A673 (cell line): ENCODE results near the gene B4GALNT1. TPM values are rescaled to one million over a fixed set of nuclear protein-coding genes. Genes with fewer than 3 reads are reported as not detected.

Source experiments
- BruUV-seq: library from RNA; stranded (reverse); fragments of 400-500 nt; replicated peaks from 2 replicates; lab custom pipeline; 2021; lab: Mats Ljungman, UMichigan
- CTCF ChIA-PET: fragments of 300-600 bp; sonication (Branson Sonifier 250); formaldehyde crosslinking; loops from one replicate; lab custom pipeline; 2022; ENCODE audit warnings: antibody characterized with exemption; lab: Charles Lee
- POLR2A ChIA-PET: fragments of 300-600 bp; sonication (Branson Sonifier 250); formaldehyde crosslinking; loops from one replicate; lab custom pipeline; 2022; ENCODE audit warnings: antibody characterized with exemption; ENCODE audit not compliant: low non-redundant PET; lab: Charles Lee
- DNase-seq: peaks from one replicate; pipeline ENCODE4 v3.0.0-alpha.2; 2015; ENCODE audit warnings: low spot score
- H3K27ac ChIP-seq: fragments of 200-600 bp; sonication (generic); 2 replicates; pipeline ENCODE4 v1.5.1; 2016; ENCODE audit warnings: mixed run types, low read depth, mild to moderate bottlenecking, mixed read lengths, antibody characterized with exemption, low read length; ENCODE audit not compliant: poor library complexity, severe bottlenecking
- H3K27me3 ChIP-seq: fragments of 200-600 bp; sonication (generic); replicated peaks from 2 replicates; pipeline ENCODE4 v1.6.1; 2017; ENCODE audit warnings: mixed run types, low read depth, mild to moderate bottlenecking, mixed read lengths, antibody characterized with exemption, low read length; ENCODE audit not compliant: insufficient read depth, poor library complexity
- H3K36me3 ChIP-seq: fragments of 200-600 bp; sonication (generic); 2 replicates; pipeline ENCODE4 v1.6.1; 2016; ENCODE audit warnings: mixed run types, mild to moderate bottlenecking, mixed read lengths, antibody characterized with exemption, low read length; ENCODE audit not compliant: insufficient read depth, poor library complexity, severe bottlenecking
- H3K4me1 ChIP-seq: fragments of 200-600 bp; sonication (generic); 2 replicates; pipeline ENCODE4 v1.6.1; 2017; ENCODE audit warnings: mixed run types, mild to moderate bottlenecking, mixed read lengths, antibody characterized with exemption, low read length; ENCODE audit not compliant: insufficient read depth, poor library complexity, severe bottlenecking
- H3K4me3 ChIP-seq: fragments of 200-600 bp; sonication (generic); 2 replicates; pipeline ENCODE4 v1.5.1; 2016; ENCODE audit warnings: low read depth, mixed run types, mild to moderate bottlenecking, mixed read lengths, low read length; ENCODE audit not compliant: poor library complexity, severe bottlenecking
- H3K9me3 ChIP-seq: fragments of 200-600 bp; sonication (generic); 2 replicates; pipeline ENCODE4 v1.6.1; 2016; ENCODE audit warnings: mixed run types, low read depth, mild to moderate bottlenecking, mixed read lengths, antibody characterized with exemption, low read length; ENCODE audit not compliant: poor library complexity, severe bottlenecking
- EZH2 ChIP-seq: fragments of 200-600 bp; sonication (generic); IDR thresholded peaks from 2 replicates; pipeline ENCODE4 v1.6.1; 2017; ENCODE audit warnings: borderline replicate concordance, low read depth, mild to moderate bottlenecking, mixed read lengths, antibody characterized with exemption, low read length; ENCODE audit not compliant: poor library complexity, severe bottlenecking
- intact Hi-C: fragments of 100-400 bp; cut with micrococcal nuclease; formaldehyde crosslinking; loops from one replicate; pipeline ENCODE4 v1.10.0; 2022; ENCODE audit not compliant: unreplicated experiment
- total RNA-seq: library from RNA; stranded (reverse); gene quantifications from 2 replicates; pipeline ENCODE4 v1.2.3, GENCODE V29; 2021
- TF ChIP-seq, protein P1 (sequence below): fragments of 300-800, 200-600 bp; sonication (generic); conservative IDR thresholded peaks from 2 replicates; pipeline ENCODE4 v1.5.1; 2017; ENCODE audit warnings: low read depth, mild to moderate bottlenecking, antibody characterized with exemption, low read length, moderate library complexity, mixed read lengths

The B4GALNT1 gene
- total RNA-seq, 1 experiment from 2014 or later: 34.5 TPM

DNA sequence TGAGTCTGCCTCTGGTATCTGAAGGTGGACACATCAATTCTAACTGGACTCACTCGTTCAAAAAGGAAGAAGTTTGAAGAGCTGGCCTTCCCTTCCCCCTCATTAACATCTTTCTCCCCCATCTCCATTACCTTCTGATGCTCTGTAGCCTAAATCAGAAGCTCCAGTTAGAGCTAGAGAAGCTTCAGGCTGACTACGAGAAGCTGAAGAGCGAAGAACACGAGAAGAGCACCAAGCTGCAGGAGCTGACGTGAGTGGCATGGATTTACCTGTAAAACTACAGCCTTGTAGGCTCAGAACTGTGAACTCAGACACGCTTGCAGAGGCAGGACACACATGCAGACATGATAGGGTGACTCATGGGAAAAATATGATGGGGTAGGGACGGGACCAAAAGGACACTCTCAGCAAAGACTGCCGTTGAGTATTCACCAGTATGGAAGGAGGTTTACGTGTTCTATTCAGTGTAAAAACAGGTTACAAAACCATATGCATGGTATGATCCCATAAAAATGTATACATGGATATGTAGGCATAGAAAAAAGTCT is 56.3 kb downstream of the B4GALNT1 start:
- no peaks in the 10 kb centered on the region for H3K27me3 ChIP-seq
- no peaks in the 10 kb centered on the region for H3K4me1 ChIP-seq
- POLR2A ChIA-PET: no interaction called here
- BruUV-seq: no TSS peak
- intact Hi-C loops: no loop called here
- H3K36me3 ChIP-seq: no peaks in the 10 kb centered on the region
- no peak overlapping the region for H3K4me3 ChIP-seq
- no peak overlapping the region for H3K27ac ChIP-seq
- no peaks in the 10 kb centered on the region for H3K9me3 ChIP-seq
- CTCF ChIA-PET: no interaction called here
- TF ChIP-seq, protein P1, sequence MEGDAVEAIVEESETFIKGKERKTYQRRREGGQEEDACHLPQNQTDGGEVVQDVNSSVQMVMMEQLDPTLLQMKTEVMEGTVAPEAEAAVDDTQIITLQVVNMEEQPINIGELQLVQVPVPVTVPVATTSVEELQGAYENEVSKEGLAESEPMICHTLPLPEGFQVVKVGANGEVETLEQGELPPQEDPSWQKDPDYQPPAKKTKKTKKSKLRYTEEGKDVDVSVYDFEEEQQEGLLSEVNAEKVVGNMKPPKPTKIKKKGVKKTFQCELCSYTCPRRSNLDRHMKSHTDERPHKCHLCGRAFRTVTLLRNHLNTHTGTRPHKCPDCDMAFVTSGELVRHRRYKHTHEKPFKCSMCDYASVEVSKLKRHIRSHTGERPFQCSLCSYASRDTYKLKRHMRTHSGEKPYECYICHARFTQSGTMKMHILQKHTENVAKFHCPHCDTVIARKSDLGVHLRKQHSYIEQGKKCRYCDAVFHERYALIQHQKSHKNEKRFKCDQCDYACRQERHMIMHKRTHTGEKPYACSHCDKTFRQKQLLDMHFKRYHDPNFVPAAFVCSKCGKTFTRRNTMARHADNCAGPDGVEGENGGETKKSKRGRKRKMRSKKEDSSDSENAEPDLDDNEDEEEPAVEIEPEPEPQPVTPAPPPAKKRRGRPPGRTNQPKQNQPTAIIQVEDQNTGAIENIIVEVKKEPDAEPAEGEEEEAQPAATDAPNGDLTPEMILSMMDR: no peak
- no peak for TF ChIP-seq EZH2
- no peak for DNase-seq

Other genes starting within 250 kb of the B4GALNT1 start
- 64.0 and 76.2 TPM in 2 replicates for gene R3HDM2, start 202.2 kb downstream of the B4GALNT1 start, total RNA-seq
- not detected in 2 replicates for gene INHBC, start 198.4 kb downstream of the B4GALNT1 start, total RNA-seq
- gene INHBE, start 177.9 kb downstream of the B4GALNT1 start, total RNA-seq: 0.62 and 0.94 TPM in 2 replicates
- 22.4 and 22.6 TPM in 2 replicates for gene GLI1, start 173.4 kb downstream of the B4GALNT1 start, total RNA-seq
- gene ARHGAP9, start 153.3 kb downstream of the B4GALNT1 start, total RNA-seq: 0.52 and 0.87 TPM in 2 replicates
- gene MARS1, start 145.1 kb downstream of the B4GALNT1 start, total RNA-seq: 467 and 504 TPM in 2 replicates
- 61.9 and 65.6 TPM in 2 replicates for gene DDIT3, start 112.7 kb downstream of the B4GALNT1 start, total RNA-seq
- 140 and 150 TPM in 2 replicates for gene MBD6, start 110.4 kb downstream of the B4GALNT1 start, total RNA-seq
- 121 and 129 TPM in 2 replicates for gene DCTN2, start 86.0 kb downstream of the B4GALNT1 start, total RNA-seq
- 2.1 and 3.3 TPM in 2 replicates for gene KIF5A, start 83.2 kb downstream of the B4GALNT1 start, total RNA-seq
- 34.9 and 35.4 TPM in 2 replicates for gene PIP4K2C, start 42.0 kb downstream of the B4GALNT1 start, total RNA-seq
- gene DTX3, start 28.4 kb downstream of the B4GALNT1 start, total RNA-seq: 61.7 and 65.9 TPM in 2 replicates
- gene ARHGEF25, start 21.8 kb downstream of the B4GALNT1 start, total RNA-seq: 20.9 and 32.5 TPM in 2 replicates
- 142 and 161 TPM in 2 replicates for gene OS9, start 60.9 kb upstream of the B4GALNT1 start, total RNA-seq
- gene AGAP2, start 105.5 kb upstream of the B4GALNT1 start, total RNA-seq: 4.0 and 6.6 TPM in 2 replicates
- 8.9 and 24.6 TPM in 2 replicates for gene TSPAN31, start 111.8 kb upstream of the B4GALNT1 start, total RNA-seq
- gene CDK4, start 119.1 kb upstream of the B4GALNT1 start, total RNA-seq: 216 and 247 TPM in 2 replicates
- gene MARCHF9, start 121.9 kb upstream of the B4GALNT1 start, total RNA-seq: 19.8 and 23.6 TPM in 2 replicates
- 4.5 and 4.7 TPM in 2 replicates for gene CYP27B1, start 133.9 kb upstream of the B4GALNT1 start, total RNA-seq
- 51.0 and 55.6 TPM in 2 replicates for gene METTL1, start 138.9 kb upstream of the B4GALNT1 start, total RNA-seq
- 5.3 and 7.4 TPM in 2 replicates for gene EEF1AKMT3, start 139.4 kb upstream of the B4GALNT1 start, total RNA-seq
- 52.6 and 58.5 TPM in 2 replicates for gene TSFM, start 149.6 kb upstream of the B4GALNT1 start, total RNA-seq
- 4.4 and 5.4 TPM in 2 replicates for gene AVIL, start 185.5 kb upstream of the B4GALNT1 start, total RNA-seq
- gene CTDSP2, start 213.5 kb upstream of the B4GALNT1 start, total RNA-seq: 115 and 132 TPM in 2 replicates